ENCODE results near the gene ATG14.
A peak's percentile ranks its signal among the peaks of the same experiment; 100 is the strongest.

The ATG14 gene

GRCh38 chr14:55373784-55374705, 37.6 kb downstream of the ATG14 start:
- no peak overlapping the region for H3K27ac ChIP-seq (ENCODE audit: insufficient read depth in 1 of 2, low read depth in 1 of 2, low read length in 2 of 2, poor library complexity in 1 of 2, severe bottlenecking in 2 of 2)
- DNase-seq, result peak in 2 of 3 donors; percentile 36 to 39
- H3K4me3 ChIP-seq (ENCODE audit: control insufficient read depth in 1 of 7, extremely low read depth in 1 of 7, insufficient read depth in 4 of 7, low read depth in 2 of 7, low read length in 6 of 7), result no peak overlapping the region
- no peaks in the 10 kb centered on the region for H3K9me3 ChIP-seq (ENCODE audit: control extremely low read depth in 1 of 5, control insufficient read depth in 4 of 5, insufficient read depth in 2 of 5, low read depth in 1 of 5, low read length in 4 of 5)
- H3K27me3 ChIP-seq (replicated peaks in 2 of 5; ENCODE audit: control insufficient read depth in 4 of 5, insufficient read depth in 5 of 5, low read length in 4 of 5), result no peaks in the 10 kb centered on the region
- no peaks in the 10 kb centered on the region for H3K4me1 ChIP-seq (ENCODE audit: control extremely low read depth in 1 of 4, control insufficient read depth in 4 of 4, insufficient read depth in 4 of 4, low read length in 3 of 4)
- 94% methylated on average over 2 of the region's 5 CpGs for WGBS (ENCODE audit: insufficient coverage)
- CTCF ChIA-PET, result interaction anchor here (0.7 to 2.5 kb wide), 6 partner anchors 14 to 161 kb away, joined by 3 to 9 read pairs (median 3); no protein-coding TSS in a partner anchor
- POLR2A ChIA-PET, result interaction anchor here (0.7 to 1.3 kb wide), 2 partner anchors 8 to 26 kb away, joined by 3 read pairs; no protein-coding TSS in a partner anchor
- peaks cover 14 to 59% (median 27%) of the 10 kb centered on the region in 4 experiments for H3K36me3 ChIP-seq (ENCODE audit: control insufficient read depth in 4 of 4, insufficient read depth in 4 of 4, low read length in 3 of 4)

GRCh38 chr14:55372825-55373224, 38.8 kb downstream of the ATG14 start:
- H3K27me3 ChIP-seq (replicated peaks in 2 of 5; ENCODE audit: control insufficient read depth in 4 of 5, insufficient read depth in 5 of 5, low read length in 4 of 5), result no peaks in the 10 kb centered on the region
- no peaks in the 10 kb centered on the region for H3K9me3 ChIP-seq (ENCODE audit: control extremely low read depth in 1 of 5, control insufficient read depth in 4 of 5, insufficient read depth in 2 of 5, low read depth in 1 of 5, low read length in 4 of 5)
- DNase-seq, result no peak
- 100% methylated on average over 6 of the region's 7 CpGs for WGBS (ENCODE audit: insufficient coverage)
- no peak overlapping the region for H3K4me3 ChIP-seq (ENCODE audit: control insufficient read depth in 1 of 7, extremely low read depth in 1 of 7, insufficient read depth in 4 of 7, low read depth in 2 of 7, low read length in 6 of 7)
- H3K27ac ChIP-seq (ENCODE audit: insufficient read depth in 1 of 2, low read depth in 1 of 2, low read length in 2 of 2, poor library complexity in 1 of 2, severe bottlenecking in 2 of 2), result no peak overlapping the region
- ChIA-PET POLR2A (no interaction called here), CTCF (interaction anchor here (0.5 to 2.3 kb wide), 3 partner anchors 18 to 66 kb away, joined by 3 to 9 read pairs (median 4); no protein-coding TSS in a partner anchor)
- H3K4me1 ChIP-seq (ENCODE audit: control extremely low read depth in 1 of 4, control insufficient read depth in 4 of 4, insufficient read depth in 4 of 4, low read length in 3 of 4), result no peaks in the 10 kb centered on the region
- peaks cover 15 to 55% (median 27%) of the 10 kb centered on the region in 4 experiments for H3K36me3 ChIP-seq (ENCODE audit: control insufficient read depth in 4 of 4, insufficient read depth in 4 of 4, low read length in 3 of 4)

- Histone ChIP-seq H3K27me3 (replicated peaks in 2 of 5; ENCODE audit: control insufficient read depth in 4 of 5, insufficient read depth in 5 of 5, low read length in 4 of 5) (no peaks in the 10 kb centered on the region), H3K36me3 (ENCODE audit: control insufficient read depth in 4 of 4, insufficient read depth in 4 of 4, low read length in 3 of 4) (peaks cover 12 to 54% (median 26%) of the 10 kb centered on the region in 4 experiments), H3K9me3 (ENCODE audit: control extremely low read depth in 1 of 5, control insufficient read depth in 4 of 5, insufficient read depth in 2 of 5, low read depth in 1 of 5, low read length in 4 of 5) (no peaks in the 10 kb centered on the region), H3K27ac (ENCODE audit: insufficient read depth in 1 of 2, low read depth in 1 of 2, low read length in 2 of 2, poor library complexity in 1 of 2, severe bottlenecking in 2 of 2) (no peak overlapping the region), H3K4me1 (ENCODE audit: control extremely low read depth in 1 of 4, control insufficient read depth in 4 of 4, insufficient read depth in 4 of 4, low read length in 3 of 4) (no peaks in the 10 kb centered on the region), H3K4me3 (ENCODE audit: control insufficient read depth in 1 of 7, extremely low read depth in 1 of 7, insufficient read depth in 4 of 7, low read depth in 2 of 7, low read length in 6 of 7) (no peak overlapping the region)
- 100% methylated on average over 1 of the region's 1 CpG for WGBS (ENCODE audit: insufficient coverage)
- CTCF ChIA-PET, result interaction anchor here (0.5 to 2.3 kb wide), 5 partner anchors 11 to 122 kb away, joined by 3 to 9 read pairs (median 4); no protein-coding TSS in a partner anchor
- POLR2A ChIA-PET, result interaction anchor here (1.2 kb wide), 1 partner anchor 11 kb away, joined by 3 read pairs; no protein-coding TSS in a partner anchor
- no peak for DNase-seq
Observed at GRCh38 chr14:55372423-55372822, 39.2 kb downstream of the ATG14 start.

GRCh38 chr14:55370883-55371455, 40.7 kb downstream of the ATG14 start:
- H3K4me3 ChIP-seq (ENCODE audit: control insufficient read depth in 1 of 7, extremely low read depth in 1 of 7, insufficient read depth in 4 of 7, low read depth in 2 of 7, low read length in 6 of 7), result no peak overlapping the region
- H3K27ac ChIP-seq (ENCODE audit: insufficient read depth in 1 of 2, low read depth in 1 of 2, low read length in 2 of 2, poor library complexity in 1 of 2, severe bottlenecking in 2 of 2), result no peak overlapping the region
- H3K4me1 ChIP-seq (ENCODE audit: control extremely low read depth in 1 of 4, control insufficient read depth in 4 of 4, insufficient read depth in 4 of 4, low read length in 3 of 4), result no peaks in the 10 kb centered on the region
- POLR2A ChIA-PET, result no interaction called here
- 88% methylated on average over 8 of the region's 11 CpGs for WGBS (ENCODE audit: insufficient coverage)
- CTCF ChIA-PET, result interaction anchor here (1.0 kb wide), 1 partner anchor 12 kb away, joined by 3 read pairs; no protein-coding TSS in a partner anchor
- H3K9me3 ChIP-seq (ENCODE audit: control extremely low read depth in 1 of 5, control insufficient read depth in 4 of 5, insufficient read depth in 2 of 5, low read depth in 1 of 5, low read length in 4 of 5), result no peaks in the 10 kb centered on the region
- peak in 1 of 3 donors; percentile 45 for DNase-seq
- H3K27me3 ChIP-seq (replicated peaks in 2 of 5; ENCODE audit: control insufficient read depth in 4 of 5, insufficient read depth in 5 of 5, low read length in 4 of 5), result no peaks in the 10 kb centered on the region
- H3K36me3 ChIP-seq (ENCODE audit: control insufficient read depth in 4 of 4, insufficient read depth in 4 of 4, low read length in 3 of 4), result peaks cover 2 to 50% (median 21%) of the 10 kb centered on the region in 4 experiments

GRCh38 chr14:55366271-55366670, 45.4 kb downstream of the ATG14 start:
- Histone ChIP-seq H3K4me1 (ENCODE audit: control extremely low read depth in 1 of 4, control insufficient read depth in 4 of 4, insufficient read depth in 4 of 4, low read length in 3 of 4) (no peaks in the 10 kb centered on the region), H3K36me3 (ENCODE audit: control insufficient read depth in 4 of 4, insufficient read depth in 4 of 4, low read length in 3 of 4) (peaks cover 8 to 43% (median 24%) of the 10 kb centered on the region in 4 experiments), H3K4me3 (ENCODE audit: control insufficient read depth in 1 of 7, extremely low read depth in 1 of 7, insufficient read depth in 4 of 7, low read depth in 2 of 7, low read length in 6 of 7) (no peak overlapping the region), H3K9me3 (ENCODE audit: control extremely low read depth in 1 of 5, control insufficient read depth in 4 of 5, insufficient read depth in 2 of 5, low read depth in 1 of 5, low read length in 4 of 5) (no peaks in the 10 kb centered on the region), H3K27ac (ENCODE audit: insufficient read depth in 1 of 2, low read depth in 1 of 2, low read length in 2 of 2, poor library complexity in 1 of 2, severe bottlenecking in 2 of 2) (no peak overlapping the region), H3K27me3 (replicated peaks in 2 of 5; ENCODE audit: control insufficient read depth in 4 of 5, insufficient read depth in 5 of 5, low read length in 4 of 5) (no peaks in the 10 kb centered on the region)
- DNase-seq, result no peak
- WGBS (ENCODE audit: insufficient coverage), result 100% methylated on average over 1 of the region's 3 CpGs
- ChIA-PET POLR2A (interaction anchor here (1.0 kb wide), 1 partner anchor 8 kb away, joined by 3 read pairs; no protein-coding TSS in a partner anchor), CTCF (interaction anchor here (4.7 kb wide), 1 partner anchor 10 kb away, joined by 39 read pairs; no protein-coding TSS in a partner anchor)

DNA sequence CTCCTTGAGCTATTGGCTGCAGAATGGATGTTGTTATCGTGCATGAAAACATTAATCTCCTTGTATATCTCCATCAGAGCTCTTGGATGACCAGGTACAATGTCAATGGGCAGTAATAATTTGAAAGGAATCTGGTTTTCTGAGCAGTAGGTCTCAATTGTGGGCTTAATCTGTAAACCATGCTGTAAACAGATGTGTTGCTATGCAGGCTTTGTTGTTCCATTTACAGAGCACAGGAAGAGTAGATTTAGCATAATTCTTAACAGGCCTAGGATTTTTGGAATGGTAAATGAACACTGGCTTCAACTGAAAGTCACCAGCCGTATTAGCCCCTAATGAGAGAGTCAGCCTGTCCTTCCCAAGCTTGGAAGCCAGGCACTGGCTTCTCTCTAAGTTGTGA, 50.4 kb downstream of the ATG14 start:
- POLR2A ChIA-PET, result interaction anchor here (1.3 kb wide), 1 partner anchor 11 kb away, joined by 3 read pairs; no protein-coding TSS in a partner anchor
- Histone ChIP-seq H3K36me3 (ENCODE audit: control insufficient read depth in 4 of 4, insufficient read depth in 4 of 4, low read length in 3 of 4) (peaks cover 4 to 15% (median 8%) of the 10 kb centered on the region in 4 experiments), H3K27me3 (replicated peaks in 2 of 5; ENCODE audit: control insufficient read depth in 4 of 5, insufficient read depth in 5 of 5, low read length in 4 of 5) (no peaks in the 10 kb centered on the region), H3K27ac (ENCODE audit: insufficient read depth in 1 of 2, low read depth in 1 of 2, low read length in 2 of 2, poor library complexity in 1 of 2, severe bottlenecking in 2 of 2) (no peak overlapping the region), H3K4me3 (ENCODE audit: control insufficient read depth in 1 of 7, extremely low read depth in 1 of 7, insufficient read depth in 4 of 7, low read depth in 2 of 7, low read length in 6 of 7) (no peak overlapping the region), H3K4me1 (ENCODE audit: control extremely low read depth in 1 of 4, control insufficient read depth in 4 of 4, insufficient read depth in 4 of 4, low read length in 3 of 4) (no peaks in the 10 kb centered on the region), H3K9me3 (ENCODE audit: control extremely low read depth in 1 of 5, control insufficient read depth in 4 of 5, insufficient read depth in 2 of 5, low read depth in 1 of 5, low read length in 4 of 5) (no peaks in the 10 kb centered on the region)
- no peak for DNase-seq
- WGBS (ENCODE audit: insufficient coverage), result 100% methylated on average over 1 of the region's 2 CpGs
- CTCF ChIA-PET, result interaction anchor here (0.7 to 2.0 kb wide), 6 partner anchors 10 to 707 kb away, joined by 3 to 7 read pairs (median 4); no protein-coding TSS in a partner anchor

Data from common myeloid progenitor, CD34-positive (primary cell).